HEK293 (cell line): ENCODE results near the gene PCYT1A.

ENCODE experiments used
- CTCF ChIA-PET: fragments of 350-600 bp; formaldehyde crosslinking; extraction: SDS; loops from one replicate; lab custom pipeline; 2021; ENCODE audit warnings: antibody characterized with exemption; lab: Yijun Ruan, JAX
- POLR2A ChIA-PET: fragments of 300-600 bp; formaldehyde crosslinking; extraction: SDS; loops from one replicate; lab custom pipeline; 2020; ENCODE audit warnings: antibody characterized with exemption, inconsistent platforms; lab: Yijun Ruan, JAX
- H3K27ac ChIP-seq: fragments of 200-500 bp; sonication (Bioruptor generic); 2 replicates; pipeline ENCODE4 v1.5.1; 2014; ENCODE audit warnings: low read depth, low read length, control low read depth, inconsistent platforms; ENCODE audit errors: extremely low read depth
- H3K36me3 ChIP-seq, 2 experiments: fragments of 200-500 bp in 1 of 2; sonication (Bioruptor generic) in 1 of 2; 1 replicate in 1 of 2; 2 replicates in 1 of 2; pipeline ENCODE4 v1.5.1; 2014 to 2017; ENCODE audit warnings: inconsistent platforms in 2 of 2, low read length in 2 of 2; ENCODE audit not compliant: control insufficient read depth in 2 of 2, insufficient read depth in 1 of 2
- H3K4me1 ChIP-seq: fragments of 200-500 bp; sonication (Bioruptor generic); 2 replicates; pipeline ENCODE4 v1.5.1; 2014; ENCODE audit warnings: mild to moderate bottlenecking, low read length, inconsistent platforms; ENCODE audit not compliant: control insufficient read depth, insufficient read depth
- H3K4me3 ChIP-seq: 2 replicates; pipeline ENCODE4 v1.5.1; 2011; ENCODE audit warnings: low read depth, mild to moderate bottlenecking, control low read depth, low read length, moderate library complexity
- H3K9me3 ChIP-seq: fragments of 200-500 bp; sonication (Bioruptor generic); 2 replicates; pipeline ENCODE4 v1.5.1; 2014; ENCODE audit warnings: low read depth, low read length, inconsistent platforms; ENCODE audit not compliant: control insufficient read depth, insufficient read depth
- REST ChIP-seq: fragments of 450-650 bp; formaldehyde crosslinking; IDR thresholded peaks from 2 replicates; pipeline ENCODE4 v1.5.1; 2016; ENCODE audit warnings: missing biosample characterization, missing genetic modification characterization
- TSHZ1 ChIP-seq: fragments of 450-650 bp; formaldehyde crosslinking; IDR thresholded peaks from 2 replicates; pipeline ENCODE4 v1.5.1; 2016; ENCODE audit warnings: missing biosample characterization, missing genetic modification characterization, borderline replicate concordance
- WT1 ChIP-seq: fragments of 450-650 bp; formaldehyde crosslinking; IDR thresholded peaks from 2 replicates; pipeline ENCODE4 v1.5.1; 2016; ENCODE audit warnings: missing biosample characterization, missing genetic modification characterization
- ZEB2 ChIP-seq: fragments of 450-650 bp; formaldehyde crosslinking; IDR thresholded peaks from 2 replicates; pipeline ENCODE4 v1.5.1; 2016; ENCODE audit warnings: missing biosample characterization, missing genetic modification characterization
- ZNF121 ChIP-seq: fragments of 450-650 bp; formaldehyde crosslinking; IDR thresholded peaks from 2 replicates; pipeline ENCODE4 v1.5.1; 2016; ENCODE audit warnings: missing biosample characterization, missing genetic modification characterization
- ZNF146 ChIP-seq: fragments of 450-650 bp; formaldehyde crosslinking; IDR thresholded peaks from 2 replicates; pipeline ENCODE4 v1.5.1; 2016; ENCODE audit warnings: missing biosample characterization, missing genetic modification characterization
- ZNF202 ChIP-seq: fragments of 450-650 bp; formaldehyde crosslinking; IDR thresholded peaks from 2 replicates; pipeline ENCODE4 v1.5.1; 2016; ENCODE audit warnings: missing biosample characterization, missing genetic modification characterization, borderline replicate concordance
- ZNF335 ChIP-seq: fragments of 450-650 bp; formaldehyde crosslinking; conservative IDR thresholded peaks from 2 replicates; pipeline ENCODE4 v1.5.1; 2016; ENCODE audit warnings: missing biosample characterization, missing genetic modification characterization
- ZNF354C ChIP-seq: fragments of 450-650 bp; formaldehyde crosslinking; IDR thresholded peaks from 2 replicates; pipeline ENCODE4 v1.5.1; 2016; ENCODE audit warnings: missing biosample characterization, missing genetic modification characterization, low read depth, borderline replicate concordance
- ZNF449 ChIP-seq: fragments of 450-650 bp; formaldehyde crosslinking; IDR thresholded peaks from 2 replicates; pipeline ENCODE4 v1.5.1; 2017; ENCODE audit warnings: missing biosample characterization, mild to moderate bottlenecking, missing genetic modification characterization, moderate library complexity
- ZNF473 ChIP-seq: fragments of 450-650 bp; formaldehyde crosslinking; IDR thresholded peaks from 2 replicates; pipeline ENCODE4 v1.5.1; 2017; ENCODE audit warnings: missing biosample characterization, missing genetic modification characterization
- ZNF510 ChIP-seq: fragments of 450-650 bp; formaldehyde crosslinking; IDR thresholded peaks from 2 replicates; pipeline ENCODE4 v1.5.1; 2018; ENCODE audit warnings: mild to moderate bottlenecking, missing genetic modification characterization, missing biosample characterization; ENCODE audit not compliant: insufficient replicate concordance
- ZNF555 ChIP-seq: fragments of 450-650 bp; formaldehyde crosslinking; conservative IDR thresholded peaks from 2 replicates; pipeline ENCODE4 v1.5.1; 2017; ENCODE audit warnings: missing biosample characterization, mild to moderate bottlenecking, missing genetic modification characterization, inconsistent platforms
- ZNF768 ChIP-seq: fragments of 450-650 bp; formaldehyde crosslinking; IDR thresholded peaks from 2 replicates; pipeline ENCODE4 v1.5.1; 2018; ENCODE audit warnings: missing biosample characterization, mild to moderate bottlenecking, missing genetic modification characterization
- ZSCAN4 ChIP-seq: fragments of 450-650 bp; formaldehyde crosslinking; IDR thresholded peaks from 2 replicates; pipeline ENCODE4 v1.5.1; 2017; ENCODE audit warnings: missing biosample characterization, missing genetic modification characterization

PCYT1A gene

GRCh38 chr3:196236223-196236622, 51.3 kb downstream of the PCYT1A start (continued):
- no peak for TF ChIP-seq ZNF449

- ChIA-PET POLR2A (interaction anchor here (0.6 kb wide), 1 partner anchor 454 kb away, joined by 3 read pairs; no protein-coding TSS in a partner anchor), CTCF (interaction anchor here (0.6 kb wide), 1 partner anchor 54 kb away, joined by 3 read pairs; no protein-coding TSS in a partner anchor)
- TF ChIP-seq ZNF146 (no peak), ZNF473 (tag by site-specific recombination) (no peak), REST (no peak), ZNF555 (tag by site-specific recombination) (no peak), WT1 (tag by site-specific recombination) (no peak), ZNF354C (tag by site-specific recombination) (no peak), ZNF510 (tag by site-specific recombination) (no peak), ZEB2 (tag by site-specific recombination) (no peak), TSHZ1 (tag by site-specific recombination) (no peak), ZNF202 (tag by site-specific recombination) (no peak), ZNF335 (tag by site-specific recombination) (no peak), ZNF768 (tag by site-specific recombination) (no peak), ZSCAN4 (no peak), ZNF121 (tag by site-specific recombination) (no peak)
- Histone ChIP-seq H3K4me1 (no peaks in the 10 kb centered on the region), H3K36me3 (peaks cover 0 to 39% of the 10 kb centered on the region in 2 experiments; a peak in 2 of 3 replicates), H3K4me3 (no peak overlapping the region), H3K27ac (no peak overlapping the region), H3K9me3 (no peaks in the 10 kb centered on the region)
Measured at GRCh38 chr3:196235452-196236122, 51.9 kb downstream of the PCYT1A start.
